ENCODE measurements around the gene ERMN. TPM values are rescaled to one million over a fixed set of nuclear protein-coding genes. Genes with fewer than 3 reads are reported as not detected.

The ERMN gene
- total RNA-seq, 2 experiments from 2014 or later = 1.9 to 2.0 TPM

DNA sequence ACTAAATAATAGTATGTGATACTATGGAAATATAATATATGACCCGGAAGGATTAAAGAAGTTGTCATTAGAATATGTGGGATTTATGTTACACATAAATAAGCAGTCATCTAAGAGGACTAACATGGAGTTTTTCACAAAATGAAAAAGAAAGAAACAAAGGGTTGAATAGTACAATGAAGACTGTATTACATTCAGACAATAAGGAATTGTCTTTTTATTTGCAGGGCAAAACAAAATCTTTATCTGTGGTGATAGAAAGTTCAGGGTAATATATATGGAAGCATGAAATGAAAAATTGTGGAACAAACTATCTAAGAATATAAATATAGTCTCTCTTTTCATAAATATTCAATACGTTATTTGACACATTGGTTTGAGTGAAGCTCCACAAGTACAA is 5.8 kb downstream of the ERMN start:
- H3K9me3 Mint-ChIP-seq = no peaks in the 10 kb centered on the region
- H3K36me3 Mint-ChIP-seq = peaks cover 19% of the 10 kb centered on the region
- peaks cover 16% of the 10 kb centered on the region for H3K4me1 Mint-ChIP-seq
- no peaks in the 10 kb centered on the region for H3K27me3 Mint-ChIP-seq
- no peak overlapping the region for H3K4me3 Mint-ChIP-seq
- DNase-seq = no peak
- no peak overlapping the region for H3K27ac Mint-ChIP-seq

DNA sequence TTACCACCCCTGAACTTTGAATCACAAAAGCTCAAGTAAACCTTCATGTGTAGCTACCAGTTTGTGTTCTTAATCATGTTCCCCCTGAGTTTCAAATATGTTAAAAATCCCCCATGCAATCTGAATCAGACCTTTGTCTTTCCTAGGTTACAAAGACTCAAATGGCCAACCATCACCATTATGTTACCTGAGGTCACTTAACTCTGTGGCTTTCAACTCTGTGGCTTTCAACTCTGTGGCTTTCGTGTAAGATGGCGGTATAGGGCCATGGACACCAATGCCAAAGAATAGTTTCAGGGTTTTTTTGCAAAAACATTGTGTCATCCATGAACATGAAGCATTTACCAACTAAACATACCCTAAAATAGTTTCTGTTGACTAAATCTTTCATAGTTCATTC is 6.7 kb downstream of the ERMN start:
- H3K4me3 Mint-ChIP-seq = no peak overlapping the region
- no peaks in the 10 kb centered on the region for H3K27me3 Mint-ChIP-seq
- no peak overlapping the region for H3K27ac Mint-ChIP-seq
- peaks cover 14% of the 10 kb centered on the region for H3K4me1 Mint-ChIP-seq
- H3K9me3 Mint-ChIP-seq = no peaks in the 10 kb centered on the region
- no peak for DNase-seq
- H3K36me3 Mint-ChIP-seq = peaks cover 19% of the 10 kb centered on the region

DNA sequence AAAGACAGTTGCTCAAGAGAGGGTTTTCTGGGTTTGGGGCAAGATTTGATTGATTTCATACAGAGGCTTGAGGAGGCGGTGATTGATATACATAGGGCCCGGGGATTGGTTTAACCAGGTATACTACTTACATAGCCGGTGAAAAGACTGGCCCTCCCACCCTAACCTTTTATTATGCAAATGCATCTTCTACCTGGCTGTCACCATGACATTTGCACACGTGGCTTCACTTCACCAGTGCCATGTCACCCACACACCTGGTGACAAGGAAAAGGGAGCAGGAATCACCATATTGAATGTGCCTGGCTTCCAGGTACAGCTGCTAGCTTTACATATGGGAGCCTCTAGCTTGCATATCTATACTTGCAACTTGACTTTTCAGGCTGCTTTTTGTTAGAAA is 9.7 kb downstream of the ERMN start:
- Mint-ChIP-seq H3K36me3 (peaks cover 8% of the 10 kb centered on the region), H3K4me3 (no peak overlapping the region), H3K27me3 (no peaks in the 10 kb centered on the region), H3K27ac (no peak overlapping the region), H3K4me1 (peaks cover 18% of the 10 kb centered on the region), H3K9me3 (no peaks in the 10 kb centered on the region)
- no peak for DNase-seq

DNA sequence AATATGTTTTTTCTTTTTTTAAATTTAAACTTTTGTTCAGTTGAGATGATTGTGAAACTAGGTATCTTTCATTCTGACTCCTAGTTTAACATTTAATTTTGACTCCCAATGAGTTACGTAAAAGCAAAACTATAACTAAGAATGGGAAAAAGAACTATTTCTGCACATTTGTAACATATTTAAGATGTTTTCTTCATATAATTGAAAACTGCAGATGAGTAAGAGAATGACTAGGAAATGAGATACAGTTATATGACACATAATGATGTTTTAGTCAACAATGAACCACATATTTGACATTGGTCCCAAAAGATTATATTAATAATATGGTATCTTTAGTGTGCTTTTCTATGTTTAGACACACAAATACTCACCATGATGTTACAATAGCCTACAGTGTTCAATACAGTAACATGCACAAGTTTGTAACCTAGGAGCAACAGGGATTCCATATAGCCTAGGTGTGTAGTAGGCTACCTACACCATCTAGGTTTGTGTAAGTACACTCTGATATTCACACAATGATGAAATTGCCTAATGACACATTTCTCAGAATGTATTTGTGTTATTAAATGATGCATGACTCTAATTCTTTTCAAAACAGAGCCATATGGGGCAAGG is 12.6 kb downstream of the ERMN start:
- Mint-ChIP-seq H3K36me3 (no peaks in the 10 kb centered on the region), H3K27ac (no peak overlapping the region), H3K4me3 (no peak overlapping the region), H3K9me3 (no peaks in the 10 kb centered on the region), H3K27me3 (no peaks in the 10 kb centered on the region), H3K4me1 (peaks cover 14% of the 10 kb centered on the region)
- DNase-seq = no peak

DNA sequence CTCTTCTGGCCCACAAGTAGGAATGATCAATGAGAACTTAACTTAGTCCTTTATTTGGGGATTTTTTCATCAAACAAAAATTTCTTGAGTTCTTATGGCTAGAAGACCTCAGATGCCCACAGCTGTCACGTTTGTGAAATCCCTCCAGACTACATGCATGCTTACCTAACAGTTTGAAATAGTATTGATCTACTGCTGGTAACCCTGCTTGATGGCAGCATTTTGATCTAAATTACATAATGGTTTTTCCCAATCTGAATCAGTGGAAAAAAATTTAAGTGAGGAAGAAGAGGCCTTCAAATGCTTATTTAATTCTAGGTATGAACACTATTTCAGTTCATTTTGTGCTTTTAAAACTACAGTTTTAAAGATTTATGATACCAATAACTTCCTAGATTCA is 13.9 kb downstream of the ERMN start:
- Mint-ChIP-seq H3K27ac (no peak overlapping the region), H3K36me3 (no peaks in the 10 kb centered on the region), H3K4me3 (no peak overlapping the region), H3K4me1 (peaks cover 26% of the 10 kb centered on the region), H3K27me3 (no peaks in the 10 kb centered on the region), H3K9me3 (no peaks in the 10 kb centered on the region)
- DNase-seq = no peak

DNA sequence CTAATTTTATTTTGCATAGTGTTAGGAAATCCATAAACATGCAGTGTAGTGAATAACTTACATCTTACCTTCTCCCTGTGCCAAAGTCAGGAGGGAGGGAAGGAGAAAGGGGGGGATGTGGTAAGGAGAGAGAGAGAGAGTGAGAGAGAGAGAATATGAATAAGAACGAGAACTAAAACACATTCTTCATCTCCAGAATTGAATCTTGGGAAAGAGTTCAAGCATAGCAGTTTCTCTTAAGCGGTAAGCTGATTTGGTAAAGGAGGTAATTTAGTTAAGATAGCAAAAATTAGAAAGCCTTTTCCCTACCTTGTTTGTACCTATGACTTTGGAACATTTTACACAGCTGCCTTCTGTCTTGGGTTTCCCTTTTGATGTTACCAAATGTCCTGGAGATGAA is 15.7 kb downstream of the ERMN start:
- DNase-seq = no peak
- Mint-ChIP-seq H3K9me3 (no peaks in the 10 kb centered on the region), H3K4me3 (no peak overlapping the region), H3K4me1 (peaks cover 30% of the 10 kb centered on the region), H3K27me3 (no peaks in the 10 kb centered on the region), H3K27ac (no peak overlapping the region), H3K36me3 (no peaks in the 10 kb centered on the region)

DNA sequence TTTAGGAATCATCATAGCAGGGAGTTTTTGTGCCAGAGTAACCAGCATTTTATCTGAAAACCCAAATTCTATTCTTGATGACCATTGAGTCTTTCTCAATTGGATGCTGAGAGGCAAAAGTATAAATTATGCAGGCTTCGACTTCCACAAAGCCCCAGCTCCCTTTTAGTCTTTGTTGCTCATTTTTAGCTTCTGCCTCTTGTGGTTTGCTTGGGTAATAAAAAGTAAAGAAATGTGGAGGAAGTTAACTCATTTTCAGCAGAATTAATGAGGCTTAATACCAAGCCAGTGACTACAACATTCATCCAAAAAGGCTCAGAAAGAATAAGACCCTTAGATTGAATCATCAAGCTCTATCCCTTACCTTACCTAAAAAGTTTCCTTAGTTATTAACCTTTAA is 18.6 kb downstream of the ERMN start:
- Mint-ChIP-seq H3K4me1 (peaks cover 33% of the 10 kb centered on the region), H3K36me3 (no peaks in the 10 kb centered on the region), H3K27me3 (no peaks in the 10 kb centered on the region), H3K4me3 (no peak overlapping the region), H3K9me3 (no peaks in the 10 kb centered on the region), H3K27ac (no peak overlapping the region)
- DNase-seq = no peak

DNA sequence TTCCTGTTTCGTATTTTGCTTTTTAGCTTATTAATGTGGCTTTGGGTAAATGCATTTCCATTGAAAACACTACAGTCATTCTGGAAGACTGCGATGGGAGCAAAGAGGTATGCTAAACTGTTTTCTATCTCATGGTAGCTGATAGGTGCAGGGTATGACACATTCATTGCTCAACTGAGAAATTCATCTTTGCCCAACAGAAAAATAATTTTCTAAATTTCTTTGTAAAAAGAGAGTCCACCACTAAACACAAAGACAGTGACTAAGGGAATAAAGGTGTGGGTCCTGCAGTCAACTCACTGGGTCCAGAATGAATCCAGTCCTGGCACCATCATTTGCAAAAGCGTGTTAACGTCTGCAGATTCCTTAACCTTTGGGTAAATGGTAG is 19.9 kb downstream of the ERMN start:
- H3K4me3 Mint-ChIP-seq = no peak overlapping the region
- no peaks in the 10 kb centered on the region for H3K27me3 Mint-ChIP-seq
- peaks cover 29% of the 10 kb centered on the region for H3K4me1 Mint-ChIP-seq
- H3K36me3 Mint-ChIP-seq = no peaks in the 10 kb centered on the region
- H3K27ac Mint-ChIP-seq = no peak overlapping the region
- DNase-seq = no peak
- no peaks in the 10 kb centered on the region for H3K9me3 Mint-ChIP-seq

DNA sequence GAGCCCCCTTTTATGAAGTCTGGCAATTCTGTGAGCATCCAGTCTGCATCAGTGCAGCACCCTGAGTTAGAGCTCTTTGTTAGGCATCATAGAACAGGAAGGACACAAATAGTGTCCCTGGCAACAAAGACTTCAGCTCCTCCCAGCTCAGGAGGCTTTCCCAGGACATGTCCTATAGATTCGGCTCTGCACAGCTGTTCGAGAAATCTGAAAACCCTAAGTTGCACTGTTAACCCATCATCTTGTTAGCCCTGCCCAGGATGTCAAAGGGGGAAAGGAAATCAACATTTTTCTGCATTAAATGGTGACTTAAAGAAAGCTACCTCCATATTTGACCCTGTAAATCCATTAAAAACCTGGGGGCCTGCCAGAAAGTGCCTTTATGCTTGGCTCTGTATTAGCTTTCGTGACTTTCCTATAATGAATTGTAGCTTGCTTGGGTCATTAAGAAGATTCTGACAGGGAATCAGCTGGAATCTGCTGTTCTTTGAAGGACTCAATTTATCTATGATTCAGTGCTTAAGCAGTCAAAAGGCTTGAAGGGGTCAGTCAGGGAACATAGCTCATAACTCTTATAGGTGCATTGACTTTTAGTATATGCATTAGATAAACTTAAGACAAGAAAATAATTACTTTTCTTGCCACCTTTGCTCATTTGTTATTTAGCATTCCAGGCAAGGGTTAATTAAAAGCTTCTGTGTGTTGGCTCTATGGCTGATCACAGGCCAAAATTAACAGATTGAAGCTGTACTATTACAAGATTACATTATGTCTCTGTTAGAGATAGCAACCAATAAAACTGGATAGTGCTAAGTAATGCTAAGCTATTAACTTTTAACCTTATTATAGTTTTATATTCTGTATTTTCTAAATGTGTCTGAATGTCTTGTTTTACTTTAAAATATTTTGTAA is 20.6 kb downstream of the ERMN start:
- no peaks in the 10 kb centered on the region for H3K9me3 Mint-ChIP-seq
- DNase-seq = no peak
- H3K36me3 Mint-ChIP-seq = no peaks in the 10 kb centered on the region
- no peaks in the 10 kb centered on the region for H3K27me3 Mint-ChIP-seq
- H3K4me3 Mint-ChIP-seq = no peak overlapping the region
- H3K27ac Mint-ChIP-seq = no peak overlapping the region
- peaks cover 29% of the 10 kb centered on the region for H3K4me1 Mint-ChIP-seq

DNA sequence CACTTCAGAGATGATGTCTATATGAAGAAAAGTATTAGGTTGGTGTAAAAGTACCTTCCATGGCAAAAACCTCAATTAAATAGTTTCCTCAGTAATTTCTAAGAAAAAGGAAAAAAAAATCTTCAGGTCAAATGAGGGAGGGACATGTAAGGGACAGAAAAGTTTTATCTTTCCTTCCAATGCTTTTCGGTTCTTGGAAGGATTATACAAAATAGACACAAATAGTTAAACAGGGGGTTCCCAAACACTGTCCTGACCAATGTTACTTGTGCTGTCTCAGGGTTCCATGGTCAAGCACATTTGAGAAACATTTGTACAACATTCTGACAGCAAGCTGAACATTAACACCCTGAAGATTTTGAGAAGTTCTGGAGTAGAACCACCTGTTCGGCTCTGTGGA is 22.0 kb downstream of the ERMN start:
- H3K27ac Mint-ChIP-seq = no peak overlapping the region
- H3K4me3 Mint-ChIP-seq = no peak overlapping the region
- H3K27me3 Mint-ChIP-seq = peaks cover 2% of the 10 kb centered on the region
- DNase-seq = no peak
- H3K9me3 Mint-ChIP-seq = no peaks in the 10 kb centered on the region
- H3K36me3 Mint-ChIP-seq = no peaks in the 10 kb centered on the region
- H3K4me1 Mint-ChIP-seq = peaks cover 29% of the 10 kb centered on the region

DNA sequence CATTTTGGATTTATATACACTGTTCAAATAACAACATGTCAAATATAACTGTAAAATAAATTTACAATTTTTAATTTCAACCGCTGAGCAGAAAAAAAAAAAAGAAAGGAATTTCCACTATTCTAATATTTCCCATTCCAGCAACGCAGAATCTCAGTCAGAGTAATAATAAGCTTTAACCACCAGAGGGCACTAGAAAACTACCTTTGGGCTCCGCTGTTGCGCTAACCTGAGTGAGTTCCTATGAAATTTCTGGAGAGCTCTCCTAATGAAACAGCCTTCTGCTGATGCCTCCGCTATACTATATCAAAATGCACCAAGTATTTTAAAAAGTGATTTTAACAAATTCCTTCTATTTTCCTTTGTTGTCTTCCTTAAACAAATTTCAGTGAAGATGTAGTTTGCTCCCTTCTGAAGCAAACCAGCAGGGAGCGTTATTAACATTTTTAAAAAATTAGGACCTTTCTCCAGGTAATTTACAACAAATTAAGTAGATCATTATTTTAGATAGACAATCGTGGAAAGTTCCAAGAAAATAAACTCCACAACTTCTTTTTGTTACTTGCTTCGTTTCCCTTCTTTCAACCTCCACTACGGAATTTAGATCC is 23.0 kb downstream of the ERMN start:
- H3K4me1 Mint-ChIP-seq = peaks cover 25% of the 10 kb centered on the region
- H3K27ac Mint-ChIP-seq = no peak overlapping the region
- H3K9me3 Mint-ChIP-seq = no peaks in the 10 kb centered on the region
- H3K4me3 Mint-ChIP-seq = no peak overlapping the region
- H3K36me3 Mint-ChIP-seq = no peaks in the 10 kb centered on the region
- peaks cover 4% of the 10 kb centered on the region for H3K27me3 Mint-ChIP-seq
- no peak for DNase-seq

DNA sequence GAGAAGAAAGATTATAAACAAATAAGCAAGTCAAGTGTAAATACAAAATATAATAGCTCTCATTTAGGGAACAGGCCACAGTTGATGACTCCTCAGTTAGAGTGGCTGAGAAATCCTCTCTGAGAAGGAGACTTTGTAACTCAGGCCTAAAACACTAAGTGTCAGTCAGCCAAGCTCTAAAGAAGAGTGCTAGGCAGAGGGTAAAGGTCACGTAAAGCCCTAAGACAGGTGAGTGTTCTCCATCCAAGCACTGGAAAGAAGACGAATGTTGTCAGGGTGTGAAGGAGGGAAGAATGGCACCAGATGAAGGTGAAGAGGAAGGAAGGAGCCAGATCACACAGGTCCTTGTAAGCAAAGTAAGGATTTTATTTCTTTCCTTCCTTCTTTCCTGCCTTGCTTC is 24.3 kb downstream of the ERMN start:
- Mint-ChIP-seq H3K4me1 (peaks cover 13% of the 10 kb centered on the region), H3K36me3 (no peaks in the 10 kb centered on the region), H3K9me3 (no peaks in the 10 kb centered on the region), H3K27ac (no peak overlapping the region), H3K4me3 (no peak overlapping the region), H3K27me3 (peaks cover 4% of the 10 kb centered on the region)
- DNase-seq = no peak

DNA sequence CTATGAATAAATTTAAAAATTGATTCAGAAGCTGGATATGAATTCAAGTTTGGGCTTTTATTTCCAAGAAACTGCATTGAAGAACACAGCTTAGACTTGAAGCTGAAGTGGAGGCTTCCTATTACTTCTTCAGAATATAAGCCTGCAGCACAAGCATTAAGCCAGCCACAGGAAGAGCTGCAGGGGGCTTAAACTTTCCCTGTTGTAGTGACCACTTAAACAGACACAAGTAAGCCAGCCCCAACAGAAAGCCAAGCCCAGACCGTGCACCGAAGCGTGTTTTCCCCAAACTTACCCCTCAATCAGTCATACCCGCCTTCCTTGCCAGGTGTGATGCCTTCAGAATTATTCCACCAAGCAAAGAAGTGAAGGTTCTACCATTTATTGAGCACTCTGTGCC is 28.7 kb downstream of the ERMN start:
- Mint-ChIP-seq H3K27me3 (peaks cover 4% of the 10 kb centered on the region), H3K36me3 (no peaks in the 10 kb centered on the region), H3K4me1 (no peaks in the 10 kb centered on the region), H3K27ac (no peak overlapping the region), H3K9me3 (no peaks in the 10 kb centered on the region), H3K4me3 (no peak overlapping the region)
- no peak for DNase-seq

DNA sequence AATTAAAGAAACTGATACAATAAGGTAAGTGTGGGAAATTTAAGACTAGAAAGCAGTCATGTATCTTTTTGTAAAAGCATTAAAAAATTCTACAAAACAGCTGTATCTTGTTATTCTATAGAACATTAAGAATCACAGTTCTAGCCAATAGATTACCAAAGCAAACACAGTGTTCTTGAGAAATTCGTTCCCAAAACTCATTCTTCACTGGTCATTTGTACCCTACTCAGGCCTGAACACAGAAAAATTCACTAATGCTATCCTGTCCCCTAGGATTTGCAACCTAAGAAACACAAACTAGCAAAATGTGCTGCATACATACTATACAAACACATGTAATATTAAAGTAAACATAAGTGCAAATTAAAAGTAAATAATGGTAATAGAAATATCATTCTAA is 29.1 kb downstream of the ERMN start:
- Mint-ChIP-seq H3K36me3 (no peaks in the 10 kb centered on the region), H3K4me1 (no peaks in the 10 kb centered on the region), H3K9me3 (no peaks in the 10 kb centered on the region), H3K27me3 (peaks cover 4% of the 10 kb centered on the region), H3K4me3 (no peak overlapping the region), H3K27ac (no peak overlapping the region)
- no peak for DNase-seq

DNA sequence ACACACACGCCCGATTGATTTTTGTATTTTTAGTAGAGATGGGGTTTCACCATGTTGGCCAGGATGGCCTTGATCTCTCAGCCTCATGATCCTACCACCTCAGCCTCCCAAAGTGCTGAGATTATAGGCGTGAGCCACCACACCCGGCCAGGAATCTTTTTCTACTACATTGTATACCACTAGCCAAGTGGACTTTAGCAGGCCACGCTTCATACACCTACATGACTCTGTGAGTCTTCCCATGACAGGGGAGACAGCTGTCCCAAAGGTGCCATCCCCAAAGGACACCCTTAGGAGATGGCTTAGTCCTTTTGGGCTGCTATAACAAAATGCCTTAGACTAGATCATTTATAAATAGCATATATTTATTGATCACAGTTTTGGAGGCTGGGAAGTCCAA is 32.8 kb downstream of the ERMN start:
- H3K36me3 Mint-ChIP-seq = no peaks in the 10 kb centered on the region
- no peak overlapping the region for H3K27ac Mint-ChIP-seq
- no peak overlapping the region for H3K4me3 Mint-ChIP-seq
- no peaks in the 10 kb centered on the region for H3K4me1 Mint-ChIP-seq
- no peaks in the 10 kb centered on the region for H3K9me3 Mint-ChIP-seq
- no peaks in the 10 kb centered on the region for H3K27me3 Mint-ChIP-seq
- no peak for DNase-seq

DNA sequence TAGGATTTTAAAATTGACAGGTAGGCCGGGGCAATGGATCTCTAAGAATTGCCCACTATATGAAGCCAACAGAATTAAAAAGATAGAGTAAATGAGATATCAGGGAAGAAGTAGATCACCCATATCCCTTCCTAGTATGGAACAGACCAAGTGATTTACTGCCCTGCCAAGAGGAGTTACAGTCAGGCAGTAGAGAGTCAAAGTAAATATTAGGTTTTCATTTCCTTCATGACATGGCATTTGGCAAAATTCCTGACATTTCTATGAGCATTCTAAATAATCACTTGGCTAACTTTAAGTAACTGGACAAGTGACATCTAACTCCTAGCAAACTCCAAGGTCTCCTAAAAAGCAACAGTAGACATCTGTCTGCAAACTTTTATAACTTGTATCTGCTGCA is 34.6 kb downstream of the ERMN start:
- no peaks in the 10 kb centered on the region for H3K9me3 Mint-ChIP-seq
- H3K4me3 Mint-ChIP-seq = no peak overlapping the region
- no peak for DNase-seq
- H3K27ac Mint-ChIP-seq = no peak overlapping the region
- H3K27me3 Mint-ChIP-seq = no peaks in the 10 kb centered on the region
- no peaks in the 10 kb centered on the region for H3K4me1 Mint-ChIP-seq
- no peaks in the 10 kb centered on the region for H3K36me3 Mint-ChIP-seq

Measured in activated naive CD8-positive, alpha-beta T cell treated with anti-CD3 and anti-CD28 coated beads for 36 hours (primary cell).